Airway epithelial cell (primary cell): Measurements from ENCODE around the gene UBE2M. TPM values are rescaled to one million over a fixed set of nuclear protein-coding genes. Genes with fewer than 3 reads are reported as not detected.

Source experiments
- total RNA-seq: library from RNA; depleted of rRNA; stranded (reverse); fragments of >200 nt; gene quantifications from 2 replicates; pipeline ENCODE4 v1.2.3, GENCODE V29; 2015

Gene UBE2M
- total RNA-seq: 41.6 and 48.6 TPM in 2 replicates

DNA sequence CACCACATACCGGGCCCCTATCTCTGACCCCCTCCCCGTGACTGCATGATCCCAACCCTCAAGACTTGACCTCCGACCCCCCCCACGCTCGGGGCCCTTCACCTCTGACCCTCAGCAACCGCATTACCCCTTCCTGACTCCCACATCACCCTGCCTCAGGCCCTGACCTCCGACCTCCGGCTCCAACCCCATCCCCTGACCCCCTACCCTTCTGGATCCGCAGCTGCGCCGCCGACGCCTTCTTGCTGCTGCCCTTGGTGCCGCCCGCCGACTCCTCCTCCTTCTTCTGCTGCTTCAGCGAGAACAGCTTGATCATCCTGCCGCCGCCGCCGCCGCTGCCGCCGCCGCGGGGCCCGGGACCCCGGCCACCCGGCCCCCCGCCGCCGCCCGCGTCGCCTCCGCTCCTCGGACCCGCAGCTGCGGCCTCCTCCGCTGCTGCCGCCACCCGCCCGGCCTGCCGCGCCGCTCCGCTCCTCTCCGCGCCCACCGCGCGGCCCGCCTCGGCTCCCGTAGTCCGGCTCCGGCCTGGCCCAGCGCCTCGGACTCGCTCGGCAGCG lies at the start of gene UBE2M:
Gene UBE2M, minus strand, starts transcription at position 546 of the 557 bp plus-strand sequence. Its CDS starts 230 bp downstream, at position 316.

GRCh38 chr19:58572818-58573657 lies 14.6 kb upstream of the UBE2M start, which contains the start of gene MZF1:
MZF1 (minus strand) TSS chr19:58573335; CDS start chr19:58571389, 1,946 bp downstream.

GRCh38 chr19:58554494-58555368 lies 3.7 kb downstream of the UBE2M start, which contains the start of gene CHMP2A:
CHMP2A (minus strand) TSS chr19:58555105; CDS start chr19:58554212, 893 bp downstream.

DNA sequence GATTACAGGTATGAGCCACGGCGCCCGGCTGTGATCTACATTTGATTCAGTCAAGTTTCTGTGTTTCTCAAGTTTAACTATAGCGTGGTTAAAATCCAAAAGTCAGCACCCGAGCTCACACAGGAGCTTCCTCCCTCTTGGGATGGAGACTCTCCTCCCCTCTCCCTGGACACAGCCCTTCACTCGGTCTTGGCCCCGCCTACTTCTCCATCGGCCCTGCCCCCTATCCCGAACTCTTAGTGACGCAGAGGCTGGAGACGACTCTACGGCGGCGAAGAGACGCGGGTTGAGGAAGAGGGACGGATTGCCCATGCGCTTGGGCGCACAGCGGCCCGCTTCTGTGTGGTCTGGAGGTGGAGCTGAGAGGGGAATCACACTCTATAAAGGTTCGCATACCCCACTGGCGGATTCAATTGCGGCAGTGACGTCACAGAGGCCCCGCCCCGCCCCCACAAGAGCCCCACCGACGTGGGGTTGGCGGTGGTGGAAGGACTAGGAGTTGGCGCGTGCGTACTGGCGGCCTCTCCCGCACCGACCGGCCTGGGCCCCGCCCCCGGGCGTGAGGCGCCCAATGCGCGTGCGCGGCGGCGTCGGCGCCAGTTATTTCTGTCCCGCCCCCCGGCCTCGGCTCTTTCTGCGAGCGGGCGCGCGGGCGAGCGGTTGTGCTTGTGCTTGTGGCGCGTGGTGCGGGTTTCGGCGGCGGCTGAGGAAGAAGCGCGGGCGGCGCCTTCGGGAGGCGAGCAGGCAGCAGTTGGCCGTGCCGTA lies 14.4 kb downstream of the UBE2M start, which contains the start of gene TRIM28:
Gene TRIM28, plus strand, starts transcription at position 239 of the 765 bp plus-strand sequence. CDS start 694 bp downstream, outside the sequence.

GRCh38 chr19:58519355-58520256 lies 38.8 kb downstream of the UBE2M start, which contains the start of gene ZBTB45:
ZBTB45 (minus strand) TSS chr19:58519810; CDS start chr19:58517673, 2,137 bp downstream.

DNA sequence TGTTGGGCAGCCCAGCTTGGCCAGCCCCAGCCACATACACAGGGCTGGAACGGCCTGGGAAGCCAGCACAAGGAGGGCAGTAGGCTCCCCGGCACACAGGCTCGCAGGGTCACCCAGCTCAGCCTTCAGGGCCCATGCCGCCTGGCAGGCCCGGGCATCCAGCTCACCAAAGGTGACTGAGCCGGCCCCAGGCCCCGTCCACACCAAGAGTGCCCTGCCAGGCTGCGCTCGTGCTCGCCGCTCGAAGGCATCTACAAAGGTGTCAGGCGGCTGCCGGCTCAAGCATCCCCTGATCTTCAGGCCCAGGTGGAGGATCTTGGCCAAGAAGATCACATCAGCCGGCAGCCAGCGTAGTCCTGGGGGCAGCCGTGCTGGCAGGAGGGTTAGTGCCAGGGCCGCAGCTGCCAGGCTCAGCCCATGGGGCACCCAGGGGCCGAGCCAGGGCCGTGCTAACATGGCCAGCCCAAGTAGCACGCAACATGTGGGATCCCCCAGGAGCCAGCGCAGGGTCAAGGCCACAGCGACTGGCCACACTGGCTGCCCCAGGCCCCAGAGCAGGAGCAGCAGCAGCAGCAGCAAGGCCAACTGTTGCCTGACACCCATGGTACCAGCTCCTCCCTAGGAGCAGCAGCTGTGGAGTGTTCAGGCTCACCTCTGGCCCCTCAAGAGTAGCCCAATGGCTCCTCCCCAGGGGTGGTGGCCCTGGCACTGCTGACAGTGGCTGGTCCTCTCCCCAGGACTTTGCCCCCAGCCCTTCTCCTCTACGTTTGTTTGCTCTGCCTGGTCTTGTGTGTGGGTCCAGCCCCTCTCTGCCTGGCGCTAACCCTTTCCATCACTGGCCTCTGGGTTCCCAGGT lies 46.8 kb downstream of the UBE2M start, which contains the start of gene SLC27A5:
Gene SLC27A5, minus strand, starts transcription at position 640 of the 856 bp plus-strand sequence. Its CDS starts 37 bp downstream, at position 603.

Other genes with a start within 250 kb of the UBE2M start
- 1.9 and 2.3 TPM in 2 replicates for gene ZSCAN22, start 231.6 kb downstream of the UBE2M start, total RNA-seq
- gene A1BG, start 205.1 kb downstream of the UBE2M start, total RNA-seq: 10.2 and 28.2 TPM in 2 replicates
- 0.65 and 0.78 TPM in 2 replicates for gene ZNF497, start 195.9 kb downstream of the UBE2M start, total RNA-seq
- gene ZNF837, start 177.6 kb downstream of the UBE2M start, total RNA-seq: 2.9 and 3.1 TPM in 2 replicates
- 2,475 and 2,576 TPM in 2 replicates for gene RPS5, start 171.3 kb downstream of the UBE2M start, total RNA-seq
- 3.8 and 4.2 TPM in 2 replicates for gene RNF225, start 163.0 kb downstream of the UBE2M start, total RNA-seq
- gene ZNF584, start 150.0 kb downstream of the UBE2M start, total RNA-seq: 7.0 and 13.4 TPM in 2 replicates
- 2.8 and 3.3 TPM in 2 replicates for gene ZNF132, start 118.5 kb downstream of the UBE2M start, total RNA-seq
- 5.4 and 9.4 TPM in 2 replicates for gene ZNF324B, start 107.0 kb downstream of the UBE2M start, total RNA-seq
- gene ZNF324, start 91.5 kb downstream of the UBE2M start, total RNA-seq: 15.4 and 16.2 TPM in 2 replicates
- gene ZNF446, start 82.3 kb downstream of the UBE2M start, total RNA-seq: 9.1 and 12.2 TPM in 2 replicates
- gene SLC27A5, start 46.6 kb downstream of the UBE2M start, total RNA-seq: 22.4 and 26.7 TPM in 2 replicates
- gene ZBTB45, start 38.8 kb downstream of the UBE2M start, total RNA-seq: 16.3 and 20.7 TPM in 2 replicates
- gene TRIM28, start 14.5 kb downstream of the UBE2M start, total RNA-seq: 425 and 465 TPM in 2 replicates
- gene CHMP2A, start 3.5 kb downstream of the UBE2M start, total RNA-seq: 132 and 155 TPM in 2 replicates
- gene MZF1, start 14.7 kb upstream of the UBE2M start, total RNA-seq: 7.5 and 9.3 TPM in 2 replicates